ENCODE measurements around the gene CCNY. TPM values are rescaled to one million over a fixed set of nuclear protein-coding genes. Genes with fewer than 3 reads are reported as not detected.

CCNY gene
- total RNA-seq, 1 donor from 2014 or later = 81.1 TPM

GRCh38 chr10:35497909-35498308 is 161.6 kb downstream of the CCNY start:
- Histone ChIP-seq H3K27ac (replicated peaks) (no peak overlapping the region), H3K27me3 (ENCODE audit: low read depth) (no peaks in the 10 kb centered on the region), H3K9me3 (replicated peaks) (no peaks in the 10 kb centered on the region), H3K4me3 (no peak overlapping the region), H3K36me3 (no peaks in the 10 kb centered on the region), H3K4me1 (peaks cover 91% of the 10 kb centered on the region)
- intact Hi-C loops (cut with micrococcal nuclease) = no loop called here
- no peak for DNase-seq
- no peak for TF ChIP-seq CTCF (IDR thresholded peaks at IDR 0.05; ENCODE audit: borderline replicate concordance)

DNA sequence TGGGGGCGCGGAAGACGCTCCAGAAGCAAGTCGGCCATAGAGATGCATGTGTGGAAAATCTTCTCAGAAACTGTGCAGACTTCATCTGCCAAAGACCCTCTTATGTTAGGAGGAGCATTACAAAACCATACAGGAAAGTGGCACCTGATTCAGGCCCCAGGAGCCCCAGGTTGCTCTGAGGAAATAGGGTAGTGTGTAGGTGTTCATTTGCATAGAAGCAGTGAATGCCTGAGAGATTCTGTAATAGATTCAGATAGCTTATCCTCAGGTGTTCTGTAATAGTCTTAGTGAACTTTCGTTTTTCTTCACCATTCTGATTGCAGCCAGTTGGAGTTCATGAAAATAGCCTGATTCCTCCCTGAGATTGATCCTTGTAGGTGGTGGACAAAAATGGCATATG is 162.4 kb downstream of the CCNY start:
- Histone ChIP-seq H3K4me3 (no peak overlapping the region), H3K4me1 (peaks cover 91% of the 10 kb centered on the region), H3K27ac (replicated peaks) (no peak overlapping the region), H3K27me3 (ENCODE audit: low read depth) (no peaks in the 10 kb centered on the region), H3K36me3 (no peaks in the 10 kb centered on the region), H3K9me3 (replicated peaks) (no peaks in the 10 kb centered on the region)
- no peak for TF ChIP-seq CTCF (IDR thresholded peaks at IDR 0.05; ENCODE audit: borderline replicate concordance)
- intact Hi-C loops (cut with micrococcal nuclease) = no loop called here
- no peak for DNase-seq

DNA sequence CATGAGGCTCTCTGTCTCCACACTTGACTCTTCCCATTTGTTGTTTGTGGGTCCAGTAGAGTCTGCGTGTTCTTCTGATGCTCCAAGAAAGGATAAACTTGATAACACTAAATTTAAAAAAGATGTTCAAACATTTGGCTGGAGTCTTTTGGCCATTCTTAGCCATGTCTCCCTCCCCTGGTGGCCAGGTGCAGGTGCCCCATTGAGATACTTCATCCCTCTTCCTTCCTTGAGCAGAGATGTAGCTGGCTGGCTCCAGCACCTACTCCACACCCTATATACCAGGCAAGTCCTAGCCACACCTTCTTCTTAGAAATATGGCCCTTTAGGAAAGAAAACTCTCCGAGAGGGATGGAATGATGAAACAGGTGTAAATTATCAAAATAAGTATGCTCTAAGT is 165.6 kb downstream of the CCNY start:
- no peak for DNase-seq
- Histone ChIP-seq H3K9me3 (replicated peaks) (no peaks in the 10 kb centered on the region), H3K36me3 (no peaks in the 10 kb centered on the region), H3K4me3 (no peak overlapping the region), H3K4me1 (peaks cover 85% of the 10 kb centered on the region), H3K27ac (replicated peaks) (no peak overlapping the region), H3K27me3 (ENCODE audit: low read depth) (no peaks in the 10 kb centered on the region)
- intact Hi-C loops (cut with micrococcal nuclease) = no loop called here
- no peak for TF ChIP-seq CTCF (IDR thresholded peaks at IDR 0.05; ENCODE audit: borderline replicate concordance)

DNA sequence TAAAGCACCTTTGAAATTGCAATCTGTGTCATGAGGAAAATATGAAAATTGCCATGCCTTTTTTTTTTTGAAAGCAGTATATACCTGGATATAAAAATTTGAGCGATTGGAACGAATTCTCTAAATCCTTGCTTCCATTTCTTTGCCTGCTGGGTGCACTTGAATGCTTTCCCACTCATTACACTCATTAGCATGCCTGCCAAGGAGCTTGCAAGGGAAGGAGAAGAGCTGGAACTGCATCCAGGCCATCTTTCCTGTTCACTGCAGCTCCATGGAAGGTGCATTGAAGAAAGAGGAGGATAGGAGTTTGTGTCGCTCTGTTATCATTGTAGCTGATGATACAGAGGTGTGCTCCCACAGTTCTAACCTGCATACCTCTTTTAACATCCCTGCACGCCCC is 166.4 kb downstream of the CCNY start:
- intact Hi-C loops (cut with micrococcal nuclease) = no loop called here
- no peak for TF ChIP-seq CTCF (IDR thresholded peaks at IDR 0.05; ENCODE audit: borderline replicate concordance)
- no peaks in the 10 kb centered on the region for H3K9me3 ChIP-seq (replicated peaks)
- no peak overlapping the region for H3K27ac ChIP-seq (replicated peaks)
- H3K36me3 ChIP-seq = no peaks in the 10 kb centered on the region
- H3K4me3 ChIP-seq = no peak overlapping the region
- H3K27me3 ChIP-seq (ENCODE audit: low read depth) = no peaks in the 10 kb centered on the region
- H3K4me1 ChIP-seq = peaks cover 85% of the 10 kb centered on the region
- no peak for DNase-seq

- DNase-seq = no peak
- intact Hi-C loops (cut with micrococcal nuclease) = no loop called here
- Histone ChIP-seq H3K4me1 (peaks cover 83% of the 10 kb centered on the region), H3K36me3 (no peaks in the 10 kb centered on the region), H3K4me3 (no peak overlapping the region), H3K27me3 (ENCODE audit: low read depth) (no peaks in the 10 kb centered on the region), H3K9me3 (replicated peaks) (no peaks in the 10 kb centered on the region), H3K27ac (replicated peaks) (no peak overlapping the region)
- TF ChIP-seq CTCF (IDR thresholded peaks at IDR 0.05; ENCODE audit: borderline replicate concordance) = no peak
Measured at GRCh38 chr10:35503578-35503977, 167.3 kb downstream of the CCNY start.

DNA sequence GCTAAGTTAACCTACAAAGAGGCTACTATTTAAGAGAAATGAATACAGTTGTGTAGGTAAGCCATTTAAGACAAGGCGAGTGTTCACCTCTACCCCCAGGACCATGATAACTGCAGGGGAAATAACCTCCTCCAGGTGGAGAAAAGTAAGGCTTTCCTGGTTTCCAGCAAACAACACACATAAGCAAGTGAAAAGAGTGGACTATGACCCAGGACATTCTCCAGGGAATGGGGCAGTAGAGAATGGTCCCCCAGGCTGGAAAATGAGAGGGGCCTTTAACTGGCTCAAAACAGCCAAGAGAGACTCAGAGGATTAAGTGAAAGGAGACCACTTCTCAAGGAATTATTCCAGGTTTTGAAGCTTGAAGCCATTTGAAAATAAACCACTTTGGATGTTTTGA is 167.8 kb downstream of the CCNY start:
- Histone ChIP-seq H3K36me3 (no peaks in the 10 kb centered on the region), H3K4me3 (no peak overlapping the region), H3K4me1 (peaks cover 84% of the 10 kb centered on the region), H3K27ac (replicated peaks) (no peak overlapping the region), H3K27me3 (ENCODE audit: low read depth) (no peaks in the 10 kb centered on the region), H3K9me3 (replicated peaks) (no peaks in the 10 kb centered on the region)
- intact Hi-C loops (cut with micrococcal nuclease) = no loop called here
- DNase-seq = no peak
- TF ChIP-seq CTCF (IDR thresholded peaks at IDR 0.05; ENCODE audit: borderline replicate concordance) = no peak

Data from left ventricle myocardium inferior (tissue), 1 donor.